GM12873 (cell line): ENCODE measurements around the gene MERTK.

Source experiments
- TF ChIP-seq, protein P1 (sequence below): IDR thresholded peaks from 2 replicates; pipeline ENCODE4 v1.5.1; 2012; ENCODE audit warnings: low read depth, mild to moderate bottlenecking, moderate library complexity, low read length, control low read depth; ENCODE audit not compliant: insufficient read depth; ENCODE audit errors: missing control alignments

MERTK gene

DNA sequence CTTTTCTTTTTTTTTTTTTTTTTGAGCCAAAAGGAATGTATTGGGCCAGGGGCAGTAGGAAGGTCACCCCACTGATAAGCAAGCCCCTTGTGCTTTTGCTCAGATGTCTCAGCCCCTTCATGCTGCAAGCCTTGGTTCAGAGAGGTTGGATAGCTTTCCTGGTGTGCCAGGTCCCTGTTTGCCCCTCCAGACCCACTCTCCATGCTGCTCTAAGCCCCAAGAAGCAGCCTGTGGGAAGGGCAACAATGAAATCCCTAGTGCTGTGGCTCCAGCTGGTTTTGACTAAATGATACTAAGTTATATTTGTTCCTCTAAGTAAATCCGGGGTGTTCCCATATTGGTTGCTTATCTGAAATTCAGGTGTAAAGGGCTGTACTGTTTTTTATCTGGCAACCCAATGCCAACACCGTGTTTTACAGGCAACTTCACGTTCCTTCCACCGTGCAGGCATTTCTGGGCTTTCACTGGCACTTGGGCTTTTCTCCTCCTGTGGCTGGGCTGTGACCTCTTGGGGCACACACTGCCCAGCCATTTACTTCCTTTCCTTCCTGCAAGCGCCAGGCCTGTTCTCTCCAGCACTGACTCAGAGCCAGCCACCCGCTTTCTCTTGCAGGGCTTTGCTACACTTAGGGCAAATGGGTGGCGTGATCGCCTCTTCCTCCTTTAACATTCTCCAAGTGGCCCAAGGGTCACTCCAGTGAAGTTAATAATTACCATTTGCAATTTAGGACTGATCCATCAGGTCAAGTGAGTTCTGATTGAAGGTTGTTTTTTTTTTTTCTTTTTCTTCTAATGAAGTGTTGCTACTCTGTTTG is 21.6 kb downstream of the MERTK start:
- TF ChIP-seq, protein P1, sequence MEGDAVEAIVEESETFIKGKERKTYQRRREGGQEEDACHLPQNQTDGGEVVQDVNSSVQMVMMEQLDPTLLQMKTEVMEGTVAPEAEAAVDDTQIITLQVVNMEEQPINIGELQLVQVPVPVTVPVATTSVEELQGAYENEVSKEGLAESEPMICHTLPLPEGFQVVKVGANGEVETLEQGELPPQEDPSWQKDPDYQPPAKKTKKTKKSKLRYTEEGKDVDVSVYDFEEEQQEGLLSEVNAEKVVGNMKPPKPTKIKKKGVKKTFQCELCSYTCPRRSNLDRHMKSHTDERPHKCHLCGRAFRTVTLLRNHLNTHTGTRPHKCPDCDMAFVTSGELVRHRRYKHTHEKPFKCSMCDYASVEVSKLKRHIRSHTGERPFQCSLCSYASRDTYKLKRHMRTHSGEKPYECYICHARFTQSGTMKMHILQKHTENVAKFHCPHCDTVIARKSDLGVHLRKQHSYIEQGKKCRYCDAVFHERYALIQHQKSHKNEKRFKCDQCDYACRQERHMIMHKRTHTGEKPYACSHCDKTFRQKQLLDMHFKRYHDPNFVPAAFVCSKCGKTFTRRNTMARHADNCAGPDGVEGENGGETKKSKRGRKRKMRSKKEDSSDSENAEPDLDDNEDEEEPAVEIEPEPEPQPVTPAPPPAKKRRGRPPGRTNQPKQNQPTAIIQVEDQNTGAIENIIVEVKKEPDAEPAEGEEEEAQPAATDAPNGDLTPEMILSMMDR: no peak

DNA sequence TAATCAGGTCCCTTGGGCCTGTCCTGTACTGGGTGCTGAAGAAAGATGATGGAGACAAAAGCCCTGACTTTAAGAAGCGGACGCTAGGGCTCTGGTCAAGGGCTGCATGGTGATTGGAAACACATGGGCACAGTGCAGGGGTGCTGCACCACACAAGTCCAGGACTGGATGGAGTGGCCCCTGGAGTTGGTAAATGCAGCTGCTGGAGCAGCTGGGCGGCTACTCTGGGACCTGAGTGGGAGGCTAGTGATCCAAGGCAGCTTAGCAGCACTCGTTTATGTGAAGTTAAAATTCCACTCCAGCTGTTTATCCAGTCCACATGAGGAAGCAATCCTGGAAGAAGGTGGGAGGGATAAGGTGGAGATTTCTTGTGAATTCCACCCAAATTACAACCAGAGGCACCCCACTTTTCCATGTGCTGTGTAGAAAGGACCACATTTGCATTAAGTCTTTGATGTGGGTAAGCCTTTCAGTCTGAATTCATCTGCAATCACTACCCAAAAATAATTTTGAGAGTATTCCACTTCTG is 24.9 kb downstream of the MERTK start:
- TF ChIP-seq, protein P1: no peak

DNA sequence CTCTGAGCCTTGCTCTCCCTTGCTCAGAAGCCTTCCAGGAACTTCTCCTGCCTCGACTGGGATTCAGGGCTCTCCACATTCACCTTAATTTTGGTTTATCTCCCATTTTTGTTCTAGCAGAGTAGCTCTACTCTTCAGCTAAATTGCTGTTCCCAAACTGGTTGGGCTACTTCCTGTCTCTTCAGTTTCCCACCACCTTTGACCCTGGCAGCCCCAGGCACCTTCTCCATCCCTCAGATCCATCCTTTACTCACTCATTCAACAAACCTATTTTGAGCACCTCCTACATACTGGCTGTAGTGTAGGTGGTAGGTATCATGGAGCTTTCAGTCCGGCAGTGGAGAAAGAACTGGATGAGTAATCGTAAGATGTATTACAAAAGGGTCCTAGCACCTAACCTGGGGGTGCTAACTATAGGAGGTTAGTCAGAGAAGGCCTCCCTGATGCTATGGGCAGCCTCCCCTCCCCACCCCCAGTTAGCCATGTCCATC is 26.3 kb downstream of the MERTK start:
- TF ChIP-seq, protein P1: no peak

DNA sequence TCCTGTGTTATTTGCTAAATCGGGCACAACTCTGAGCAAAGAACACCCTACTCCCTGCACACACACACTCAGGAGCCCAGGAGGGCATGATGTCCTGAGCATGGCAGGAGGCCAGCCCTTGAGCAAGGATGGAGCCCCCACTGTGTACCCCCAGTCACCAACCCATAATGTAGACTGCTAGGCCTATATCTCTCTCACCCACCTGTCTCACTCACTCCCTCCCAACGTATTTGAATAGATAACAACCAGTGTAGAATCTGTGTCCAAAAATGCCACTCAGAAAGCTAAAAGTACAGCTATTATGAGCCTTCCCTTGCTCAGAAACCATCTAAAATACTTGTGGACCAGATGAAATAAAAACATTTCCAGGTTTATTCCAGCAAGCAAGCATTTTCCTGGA is 29.3 kb downstream of the MERTK start:
- TF ChIP-seq, protein P1: no peak

DNA sequence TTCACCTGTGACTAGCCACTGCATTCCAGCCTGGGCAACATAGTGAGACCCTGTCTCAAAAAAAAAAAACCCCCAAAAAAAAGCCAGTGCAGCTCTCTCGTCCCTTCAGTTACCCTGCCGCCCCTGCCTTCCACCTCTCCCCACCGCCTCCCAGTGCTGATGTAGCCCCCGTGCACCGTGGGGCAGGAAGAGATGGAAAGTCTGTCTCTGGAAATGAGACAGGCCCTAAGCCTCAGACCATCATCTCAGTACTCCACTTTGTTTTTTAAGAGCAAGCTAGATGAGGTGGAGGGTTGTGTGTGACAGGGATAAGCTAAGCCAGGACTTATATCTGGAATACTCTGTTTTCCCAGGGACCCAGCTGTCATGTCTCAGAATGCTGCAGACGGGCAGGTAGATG is 32.0 kb downstream of the MERTK start:
- TF ChIP-seq, protein P1: no peak

DNA sequence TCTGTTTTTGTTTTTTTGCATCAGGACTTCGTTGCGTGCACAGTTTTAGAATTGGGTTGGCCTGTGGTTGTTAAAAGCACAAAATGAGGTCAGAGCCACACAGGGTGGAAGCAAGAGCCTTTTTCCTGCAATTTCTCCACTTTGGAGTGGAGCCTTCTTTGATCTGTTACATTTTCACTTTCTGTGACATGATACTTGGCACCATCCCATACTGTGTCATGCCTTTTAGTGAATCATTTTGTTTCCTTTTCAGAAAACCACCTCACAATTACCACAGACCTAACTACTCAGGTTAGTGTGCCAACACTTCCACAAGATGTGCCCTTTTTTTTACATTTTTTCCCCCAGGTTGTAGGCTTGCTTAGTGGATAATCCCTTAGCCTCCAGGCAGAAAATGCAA is 32.5 kb downstream of the MERTK start:
- TF ChIP-seq, protein P1: no peak

DNA sequence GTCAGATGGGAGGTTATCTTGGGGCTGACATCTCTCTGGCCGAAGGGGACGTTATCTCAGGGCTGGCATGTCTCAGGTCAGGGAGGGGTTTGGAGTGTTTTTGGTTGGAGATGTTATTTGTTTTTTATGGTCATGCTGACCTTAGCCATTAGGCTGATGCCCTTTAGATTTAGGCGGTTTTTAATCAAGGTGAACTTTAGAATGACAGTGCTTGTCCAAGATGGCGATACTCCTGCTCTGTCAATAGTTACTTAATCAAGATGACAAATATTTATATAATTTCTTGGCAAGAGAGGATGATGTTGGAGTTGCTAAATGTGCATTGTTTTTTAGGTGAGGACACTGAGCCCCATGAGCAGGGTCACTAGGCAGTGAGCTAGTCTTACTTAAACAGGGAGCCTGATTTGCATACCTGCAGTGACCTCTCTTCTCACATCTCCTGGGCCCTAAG is 34.5 kb downstream of the MERTK start:
- TF ChIP-seq, protein P1: no peak
